H1 (cell line): ENCODE results near the gene IL32. TPM values are rescaled to one million over a fixed set of nuclear protein-coding genes. Genes with fewer than 3 reads are reported as not detected.

Experiments used
- ATF2 ChIP-seq: IDR thresholded peaks from 2 replicates; pipeline ENCODE4 v1.6.1; 2012; ENCODE audit warnings: low read length, inconsistent platforms
- CHD1 ChIP-seq: IDR thresholded peaks from 2 replicates; pipeline ENCODE4 v1.6.1; 2012; ENCODE audit warnings: low read depth, low read length, improper control_type of control experiment
- CTCF ChIP-seq, 3 experiments: IDR thresholded peaks; 1 replicate in 2 of 3; 2 replicates in 1 of 3; pipeline versions ENCODE4 v1.5.1 to v1.6.1; 2011; ENCODE audit warnings: low read length in 3 of 3, mild to moderate bottlenecking in 3 of 3, inconsistent platforms in 2 of 3, low read depth in 1 of 3, moderate library complexity in 1 of 3; ENCODE audit not compliant: insufficient read depth in 1 of 3; ENCODE audit errors: control extremely low read depth in 1 of 3
- HDAC2 ChIP-seq, 2 experiments: fragments of 300-600 bp in 1 of 2; sonication (generic) in 1 of 2; IDR thresholded peaks; 2 replicates each; pipeline ENCODE4 v1.6.1; 2011 to 2012; ENCODE audit warnings: low read depth in 2 of 2, low read length in 2 of 2, mild to moderate bottlenecking in 2 of 2, moderate library complexity in 2 of 2, borderline replicate concordance in 1 of 2, inconsistent platforms in 1 of 2
- HDAC6 ChIP-seq: IDR thresholded peaks from one replicate; pipeline ENCODE4 v1.7.1; 2012; ENCODE audit warnings: low read depth, mild to moderate bottlenecking, inconsistent platforms, low read length, moderate library complexity
- KDM4A ChIP-seq: IDR thresholded peaks from one replicate; pipeline ENCODE4 v1.7.1; 2012; ENCODE audit warnings: low read depth, mild to moderate bottlenecking, moderate library complexity, low read length, inconsistent platforms; ENCODE audit not compliant: severe bottlenecking
- POLR2AphosphoS5 ChIP-seq: IDR thresholded peaks from 2 replicates; pipeline ENCODE4 v1.6.1; 2011; ENCODE audit warnings: low read depth, low read length
- RBBP5 ChIP-seq: IDR thresholded peaks from 2 replicates; pipeline ENCODE4 v1.7.1; 2012; ENCODE audit warnings: low read depth, mild to moderate bottlenecking, inconsistent platforms, low read length, moderate library complexity, borderline replicate concordance
- SIN3A ChIP-seq, 2 experiments: IDR thresholded peaks in 1 of 2; conservative IDR thresholded peaks in 1 of 2; 2 replicates each; pipeline ENCODE4 v1.6.1; 2011 to 2012; ENCODE audit warnings: low read length in 2 of 2, improper control_type of control experiment in 1 of 2, low read depth in 1 of 2, mild to moderate bottlenecking in 1 of 2
- SP1 ChIP-seq: IDR thresholded peaks from 2 replicates; pipeline ENCODE4 v1.6.1; 2011; ENCODE audit warnings: low read depth, low read length
- SP4 ChIP-seq: IDR thresholded peaks from 2 replicates; pipeline ENCODE4 v1.6.1; 2012; ENCODE audit warnings: low read length, inconsistent platforms
- SRF ChIP-seq: IDR thresholded peaks from 2 replicates; pipeline ENCODE4 v1.6.1; 2011; ENCODE audit warnings: mild to moderate bottlenecking, low read depth, low read length, moderate library complexity
- TAF1 ChIP-seq: IDR thresholded peaks from 2 replicates; pipeline ENCODE4 v1.6.1; 2011; ENCODE audit warnings: mild to moderate bottlenecking, low read depth, low read length
- polyA plus RNA-seq, 7 experiments: library from polyadenylated mRNA; depleted of rRNA in 3 of 7; stranded (reverse) in 5 of 7; unstranded in 2 of 7; fragments of >200 nt in 5 of 7; fragments of 200-250 nt in 2 of 7; gene quantifications; 1 replicate in 5 of 7; 2 replicates in 1 of 7; 4 replicates in 1 of 7; pipeline versions ENCODE4 v1.2.1 to v1.2.3, GENCODE V29; 2011 to 2013; ENCODE audit warnings: missing spikeins in 2 of 7, mixed read lengths in 2 of 7
- total RNA-seq: library from RNA; stranded (reverse); fragmentation: NEBNext Ultra II Directional; extraction: Animal tissue kit (Norgen Biotek cat#: 25700); gene quantifications from 2 replicates; pipeline ENCODE4 v1.2.1, GENCODE V29; 2021

The IL32 gene
- total and polyA plus RNA-seq, 2 of the 8 experiments (the other 6 are each of a cell fraction or from before 2014, with no cell fraction given): 2.7 to 5.0 TPM

GRCh38 chr16:3020247-3020603 is 45.2 kb upstream of the IL32 start, which contains the start of gene TNFRSF12A (continued):
- TF ChIP-seq ATF2 (no peak), SP4 (no peak), KDM4A (no peak), CTCF (IDR thresholded peaks at IDR 0.05; ENCODE audit: control extremely low read depth in 1 of 3, insufficient read depth in 1 of 3, low read depth in 1 of 3, low read length in 3 of 3) (peak in 1 of 3 experiments; percentile 3; a peak in 1 of 4 replicates), RBBP5 (no peak), HDAC6 (no peak), TAF1 (peak; percentile 88), SRF (no peak), HDAC2 (IDR thresholded peaks at IDR 0.05; ENCODE audit: borderline replicate concordance in 1 of 2, low read depth in 2 of 2, low read length in 2 of 2) (no peak; a peak in 1 of 4 replicates), SIN3A (conservative IDR thresholded peaks at IDR 0.05 in 1 of 2, IDR thresholded peaks at IDR 0.05 in 1 of 2; ENCODE audit: low read depth in 1 of 2, low read length in 2 of 2) (peak in 1 of 2 experiments; percentile 72; a peak in 1 of 4 replicates), SP1 (no peak), CHD1 (no peak), POLR2AphosphoS5 (no peak; the same call in none of the 2 replicates)
